ENCODE measurements around the gene NCKAP5.

NCKAP5 gene

DNA sequence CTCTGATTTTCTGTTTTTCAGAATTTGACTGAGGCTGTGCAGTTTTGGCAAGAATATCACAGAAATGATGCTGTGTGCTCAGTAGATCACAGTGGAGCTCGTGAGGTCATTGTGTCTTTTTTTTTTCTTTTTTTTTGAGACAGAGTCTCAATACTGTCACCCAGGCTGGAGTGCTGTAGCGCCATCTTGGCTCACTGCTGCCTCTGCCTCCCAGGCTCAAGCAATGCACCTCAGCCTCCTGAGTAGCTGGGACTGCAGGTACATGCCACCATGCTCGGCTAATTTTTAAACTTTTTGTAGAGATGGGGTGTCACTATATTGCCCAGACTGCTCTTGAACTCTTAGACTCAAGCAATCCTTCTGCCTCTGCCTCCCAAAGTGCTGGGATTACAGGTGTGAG, 203.6 kb downstream of the NCKAP5 start:
- H3K9ac ChIP-seq (ENCODE audit: low read length in 2 of 2) = no peak overlapping the region
- H3K27ac ChIP-seq (ENCODE audit: low read length) = no peak overlapping the region
- no peak overlapping the region for H3K4me3 ChIP-seq (ENCODE audit: low read length in 2 of 2)
- H3K27me3 ChIP-seq (ENCODE audit: control insufficient read depth in 1 of 2, insufficient read depth in 2 of 2, low read length in 2 of 2) = no peaks in the 10 kb centered on the region
- no peaks in the 10 kb centered on the region for H3K36me3 ChIP-seq (ENCODE audit: control insufficient read depth in 2 of 2, insufficient read depth in 2 of 2, low read length in 2 of 2)
- H3K4me1 ChIP-seq (ENCODE audit: control insufficient read depth, insufficient read depth, low read length) = no peaks in the 10 kb centered on the region
- H3K9me3 ChIP-seq (ENCODE audit: control insufficient read depth in 2 of 2, low read length in 2 of 2) = no peaks in the 10 kb centered on the region

DNA sequence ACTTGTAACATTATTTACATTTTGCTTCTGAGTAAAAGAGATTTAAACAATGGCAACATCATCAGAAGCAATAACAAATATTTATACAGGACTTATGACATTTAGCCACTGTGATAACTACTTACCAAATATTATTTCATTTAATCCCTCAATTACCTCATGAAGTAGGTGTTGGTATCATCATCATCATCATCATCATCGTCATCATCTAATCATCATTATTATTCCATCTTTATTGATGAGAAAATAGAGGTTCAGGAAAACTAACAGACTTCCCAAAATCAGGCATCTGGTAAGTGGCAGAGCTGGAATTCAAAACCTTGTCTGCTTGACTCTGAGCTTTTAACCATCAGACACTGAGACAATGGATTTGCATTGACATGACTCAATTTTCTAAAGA, 204.4 kb downstream of the NCKAP5 start:
- Histone ChIP-seq H3K4me3 (ENCODE audit: low read length in 2 of 2) (no peak overlapping the region), H3K9ac (ENCODE audit: low read length in 2 of 2) (no peak overlapping the region), H3K4me1 (ENCODE audit: control insufficient read depth, insufficient read depth, low read length) (no peaks in the 10 kb centered on the region), H3K27me3 (ENCODE audit: control insufficient read depth in 1 of 2, insufficient read depth in 2 of 2, low read length in 2 of 2) (no peaks in the 10 kb centered on the region), H3K36me3 (ENCODE audit: control insufficient read depth in 2 of 2, insufficient read depth in 2 of 2, low read length in 2 of 2) (no peaks in the 10 kb centered on the region), H3K9me3 (ENCODE audit: control insufficient read depth in 2 of 2, low read length in 2 of 2) (no peaks in the 10 kb centered on the region), H3K27ac (ENCODE audit: low read length) (no peak overlapping the region)

DNA sequence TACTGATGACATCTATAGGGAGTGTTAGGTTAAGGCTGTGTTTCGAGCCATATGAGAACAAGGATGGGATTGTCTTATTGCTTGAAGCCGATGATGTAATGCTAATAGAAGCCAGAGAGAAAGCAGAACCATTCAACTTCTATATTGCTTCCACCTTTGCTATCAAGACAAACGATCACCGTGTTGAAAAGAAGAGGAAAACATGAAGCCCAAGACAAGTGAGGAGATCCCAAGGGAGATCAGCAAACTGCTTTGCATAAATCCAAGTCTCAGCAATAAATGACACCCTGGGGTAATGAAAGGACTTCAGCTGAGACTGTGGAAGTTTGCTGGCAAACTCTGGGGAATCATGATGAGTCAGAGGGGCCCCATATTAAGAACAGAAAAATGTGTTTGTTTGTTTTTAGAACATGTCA, 206.2 kb downstream of the NCKAP5 start:
- Histone ChIP-seq H3K4me3 (ENCODE audit: low read length in 2 of 2) (no peak overlapping the region), H3K9me3 (ENCODE audit: control insufficient read depth in 2 of 2, low read length in 2 of 2) (no peaks in the 10 kb centered on the region), H3K27ac (ENCODE audit: low read length) (no peak overlapping the region), H3K4me1 (ENCODE audit: control insufficient read depth, insufficient read depth, low read length) (no peaks in the 10 kb centered on the region), H3K27me3 (ENCODE audit: control insufficient read depth in 1 of 2, insufficient read depth in 2 of 2, low read length in 2 of 2) (no peaks in the 10 kb centered on the region), H3K9ac (ENCODE audit: low read length in 2 of 2) (no peak overlapping the region), H3K36me3 (ENCODE audit: control insufficient read depth in 2 of 2, insufficient read depth in 2 of 2, low read length in 2 of 2) (no peaks in the 10 kb centered on the region)

DNA sequence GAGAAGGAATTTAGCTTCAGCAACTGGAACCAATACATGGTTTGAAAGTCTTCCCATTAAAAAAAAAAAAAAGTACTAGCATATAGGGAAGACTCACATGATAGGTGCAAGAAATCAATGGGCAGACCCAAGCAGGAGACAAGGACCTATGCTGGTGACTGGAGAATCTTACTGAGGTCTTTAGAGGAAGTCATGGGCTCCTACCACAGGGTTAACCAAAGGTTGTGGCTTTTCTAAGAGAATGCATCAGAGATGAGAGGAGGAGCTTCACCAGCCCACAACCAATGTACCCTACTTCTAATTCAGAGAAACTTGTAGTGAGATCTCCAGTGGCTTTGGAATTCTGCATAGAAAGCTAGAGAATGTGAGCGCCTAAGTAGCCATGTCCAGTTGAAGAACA, 207.4 kb downstream of the NCKAP5 start:
- Histone ChIP-seq H3K4me1 (ENCODE audit: control insufficient read depth, insufficient read depth, low read length) (no peaks in the 10 kb centered on the region), H3K27ac (ENCODE audit: low read length) (no peak overlapping the region), H3K9me3 (ENCODE audit: control insufficient read depth in 2 of 2, low read length in 2 of 2) (no peaks in the 10 kb centered on the region), H3K36me3 (ENCODE audit: control insufficient read depth in 2 of 2, insufficient read depth in 2 of 2, low read length in 2 of 2) (no peaks in the 10 kb centered on the region), H3K9ac (ENCODE audit: low read length in 2 of 2) (no peak overlapping the region), H3K4me3 (ENCODE audit: low read length in 2 of 2) (no peak overlapping the region), H3K27me3 (ENCODE audit: control insufficient read depth in 1 of 2, insufficient read depth in 2 of 2, low read length in 2 of 2) (no peaks in the 10 kb centered on the region)

DNA sequence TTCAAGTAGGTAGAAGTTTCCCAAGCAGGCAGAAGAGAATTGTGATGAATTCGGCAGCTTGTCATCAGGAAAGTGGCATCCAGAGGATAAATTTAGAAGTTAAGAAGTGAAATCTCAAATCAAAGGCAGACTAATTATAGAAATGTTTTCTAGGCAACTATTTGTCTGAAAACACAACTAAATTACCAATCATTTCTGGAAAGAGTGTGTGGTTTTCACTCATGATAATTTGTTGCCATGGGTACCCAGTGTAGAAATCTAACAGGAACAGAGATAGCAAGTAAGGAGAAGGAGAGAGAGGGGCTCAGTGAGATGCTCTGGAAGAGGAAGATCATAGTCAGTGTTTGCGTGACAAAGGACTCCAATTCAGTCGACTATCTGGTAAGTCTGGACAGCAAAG, 208.1 kb downstream of the NCKAP5 start:
- H3K9ac ChIP-seq (ENCODE audit: low read length in 2 of 2) = no peak overlapping the region
- no peaks in the 10 kb centered on the region for H3K27me3 ChIP-seq (ENCODE audit: control insufficient read depth in 1 of 2, insufficient read depth in 2 of 2, low read length in 2 of 2)
- no peak overlapping the region for H3K27ac ChIP-seq (ENCODE audit: low read length)
- H3K9me3 ChIP-seq (ENCODE audit: control insufficient read depth in 2 of 2, low read length in 2 of 2) = no peaks in the 10 kb centered on the region
- H3K4me1 ChIP-seq (ENCODE audit: control insufficient read depth, insufficient read depth, low read length) = no peaks in the 10 kb centered on the region
- no peak overlapping the region for H3K4me3 ChIP-seq (ENCODE audit: low read length in 2 of 2)
- no peaks in the 10 kb centered on the region for H3K36me3 ChIP-seq (ENCODE audit: control insufficient read depth in 2 of 2, insufficient read depth in 2 of 2, low read length in 2 of 2)

DNA sequence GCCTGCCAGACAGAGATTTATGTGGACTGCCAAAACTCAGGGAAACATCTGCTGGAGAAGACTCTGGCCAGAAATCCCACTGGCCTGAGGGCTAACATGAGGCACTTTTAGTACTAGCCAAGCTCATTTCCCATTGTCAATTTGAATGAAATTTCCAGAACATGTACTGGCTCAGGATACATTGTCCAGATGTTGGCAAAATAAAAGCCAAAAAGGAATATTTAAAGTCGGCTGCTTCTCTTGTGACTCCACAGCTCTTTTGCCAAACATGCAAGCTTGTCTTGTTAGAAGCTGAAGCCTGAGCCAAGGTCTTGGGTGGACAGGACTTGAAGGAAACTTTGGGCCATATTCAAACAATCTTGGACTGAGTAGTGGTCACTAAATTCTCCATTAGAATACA, 215.5 kb downstream of the NCKAP5 start:
- Histone ChIP-seq H3K4me3 (ENCODE audit: low read length in 2 of 2) (no peak overlapping the region), H3K36me3 (ENCODE audit: control insufficient read depth in 2 of 2, insufficient read depth in 2 of 2, low read length in 2 of 2) (no peaks in the 10 kb centered on the region), H3K9ac (ENCODE audit: low read length in 2 of 2) (no peak overlapping the region), H3K27ac (ENCODE audit: low read length) (no peak overlapping the region), H3K4me1 (ENCODE audit: control insufficient read depth, insufficient read depth, low read length) (no peaks in the 10 kb centered on the region), H3K9me3 (ENCODE audit: control insufficient read depth in 2 of 2, low read length in 2 of 2) (peaks cover 0 to 4% of the 10 kb centered on the region in 2 donors), H3K27me3 (ENCODE audit: control insufficient read depth in 1 of 2, insufficient read depth in 2 of 2, low read length in 2 of 2) (no peaks in the 10 kb centered on the region)

DNA sequence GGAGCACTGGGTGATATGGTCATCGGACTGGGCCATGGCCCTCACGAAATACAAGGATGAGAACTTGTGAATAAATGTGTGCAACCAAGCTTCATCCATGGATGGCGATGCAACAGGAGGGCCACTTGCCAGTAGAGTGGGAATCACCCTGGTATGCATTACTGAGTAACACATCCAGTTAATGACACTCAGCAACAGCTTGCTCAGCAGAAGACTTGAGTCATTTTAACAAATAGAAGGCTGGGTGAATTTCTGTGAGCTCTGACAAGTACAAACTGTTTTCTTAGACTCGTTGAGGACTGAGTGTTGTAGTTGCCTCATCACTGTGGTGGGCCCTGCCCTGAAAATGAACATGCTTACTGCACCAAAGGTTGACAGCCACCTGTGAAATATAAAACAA, 221.6 kb downstream of the NCKAP5 start:
- Histone ChIP-seq H3K27ac (ENCODE audit: low read length) (no peak overlapping the region), H3K36me3 (ENCODE audit: control insufficient read depth in 2 of 2, insufficient read depth in 2 of 2, low read length in 2 of 2) (no peaks in the 10 kb centered on the region), H3K4me1 (ENCODE audit: control insufficient read depth, insufficient read depth, low read length) (no peaks in the 10 kb centered on the region), H3K27me3 (ENCODE audit: control insufficient read depth in 1 of 2, insufficient read depth in 2 of 2, low read length in 2 of 2) (no peaks in the 10 kb centered on the region), H3K4me3 (ENCODE audit: low read length in 2 of 2) (no peak overlapping the region), H3K9me3 (ENCODE audit: control insufficient read depth in 2 of 2, low read length in 2 of 2) (no peaks in the 10 kb centered on the region), H3K9ac (ENCODE audit: low read length in 2 of 2) (no peak overlapping the region)

DNA sequence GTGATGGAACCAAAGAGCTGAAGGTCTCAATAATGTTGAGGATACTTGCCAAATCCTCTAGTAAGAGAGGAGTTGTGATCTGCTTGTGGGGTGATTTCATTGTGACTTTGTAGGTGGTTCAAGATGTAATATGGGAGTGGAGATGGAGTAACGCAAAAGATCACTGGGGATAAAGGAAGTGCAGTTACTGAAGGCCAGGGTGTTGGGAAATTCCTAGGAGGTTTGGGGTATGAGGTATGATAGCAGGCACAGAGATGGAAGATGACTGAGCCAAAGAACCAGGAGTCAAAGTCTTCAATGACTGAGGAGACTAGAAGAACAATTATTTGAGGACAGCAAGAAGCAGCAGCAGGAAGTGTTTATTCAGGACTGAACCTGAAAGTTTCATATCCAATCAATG, 222.6 kb downstream of the NCKAP5 start:
- Histone ChIP-seq H3K4me1 (ENCODE audit: control insufficient read depth, insufficient read depth, low read length) (no peaks in the 10 kb centered on the region), H3K27ac (ENCODE audit: low read length) (no peak overlapping the region), H3K27me3 (ENCODE audit: control insufficient read depth in 1 of 2, insufficient read depth in 2 of 2, low read length in 2 of 2) (no peaks in the 10 kb centered on the region), H3K36me3 (ENCODE audit: control insufficient read depth in 2 of 2, insufficient read depth in 2 of 2, low read length in 2 of 2) (no peaks in the 10 kb centered on the region), H3K9me3 (ENCODE audit: control insufficient read depth in 2 of 2, low read length in 2 of 2) (no peaks in the 10 kb centered on the region), H3K9ac (ENCODE audit: low read length in 2 of 2) (no peak overlapping the region), H3K4me3 (ENCODE audit: low read length in 2 of 2) (no peak overlapping the region)

DNA sequence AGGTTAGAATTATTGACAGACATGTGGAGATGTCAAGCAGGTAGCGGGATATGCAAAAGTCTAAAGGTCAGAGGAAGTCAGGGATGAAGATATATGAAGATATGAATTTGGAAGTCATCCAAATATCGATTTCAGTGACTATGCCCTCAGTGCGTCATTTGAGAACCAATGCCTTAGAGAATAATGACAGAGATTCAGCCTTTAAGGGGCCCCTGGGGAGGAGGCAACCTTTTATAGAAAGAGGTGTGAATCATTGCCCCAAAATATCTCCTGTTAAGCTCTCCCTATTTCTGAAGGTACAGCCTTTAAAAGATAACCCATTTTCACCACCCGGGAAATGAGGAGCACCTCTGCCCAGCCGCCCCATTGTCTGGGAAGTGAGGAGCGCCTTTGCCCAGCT, 223.4 kb downstream of the NCKAP5 start:
- Histone ChIP-seq H3K4me3 (ENCODE audit: low read length in 2 of 2) (no peak overlapping the region), H3K9me3 (ENCODE audit: control insufficient read depth in 2 of 2, low read length in 2 of 2) (no peaks in the 10 kb centered on the region), H3K9ac (ENCODE audit: low read length in 2 of 2) (no peak overlapping the region), H3K4me1 (ENCODE audit: control insufficient read depth, insufficient read depth, low read length) (no peaks in the 10 kb centered on the region), H3K27me3 (ENCODE audit: control insufficient read depth in 1 of 2, insufficient read depth in 2 of 2, low read length in 2 of 2) (no peaks in the 10 kb centered on the region), H3K36me3 (ENCODE audit: control insufficient read depth in 2 of 2, insufficient read depth in 2 of 2, low read length in 2 of 2) (no peaks in the 10 kb centered on the region), H3K27ac (ENCODE audit: low read length) (no peak overlapping the region)

DNA sequence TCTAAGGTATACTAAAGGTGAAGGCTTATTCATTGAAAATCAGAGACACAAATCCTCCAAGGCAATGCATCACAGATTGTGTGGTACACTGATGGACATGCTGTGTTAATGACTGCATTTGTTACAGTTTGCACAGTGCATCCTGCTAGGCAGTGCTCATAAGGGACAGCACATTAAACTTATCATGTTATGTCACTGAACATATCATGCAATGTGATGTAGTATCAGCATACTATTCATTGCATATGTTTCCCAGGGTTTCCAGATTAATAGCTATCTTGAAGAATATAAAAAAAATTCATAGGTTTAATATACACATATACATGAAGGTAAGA, 225.3 kb downstream of the NCKAP5 start:
- Histone ChIP-seq H3K9me3 (ENCODE audit: control insufficient read depth in 2 of 2, low read length in 2 of 2) (no peaks in the 10 kb centered on the region), H3K27ac (ENCODE audit: low read length) (no peak overlapping the region), H3K4me1 (ENCODE audit: control insufficient read depth, insufficient read depth, low read length) (no peaks in the 10 kb centered on the region), H3K27me3 (ENCODE audit: control insufficient read depth in 1 of 2, insufficient read depth in 2 of 2, low read length in 2 of 2) (no peaks in the 10 kb centered on the region), H3K36me3 (ENCODE audit: control insufficient read depth in 2 of 2, insufficient read depth in 2 of 2, low read length in 2 of 2) (no peaks in the 10 kb centered on the region), H3K9ac (ENCODE audit: low read length in 2 of 2) (no peak overlapping the region), H3K4me3 (ENCODE audit: low read length in 2 of 2) (no peak overlapping the region)

DNA sequence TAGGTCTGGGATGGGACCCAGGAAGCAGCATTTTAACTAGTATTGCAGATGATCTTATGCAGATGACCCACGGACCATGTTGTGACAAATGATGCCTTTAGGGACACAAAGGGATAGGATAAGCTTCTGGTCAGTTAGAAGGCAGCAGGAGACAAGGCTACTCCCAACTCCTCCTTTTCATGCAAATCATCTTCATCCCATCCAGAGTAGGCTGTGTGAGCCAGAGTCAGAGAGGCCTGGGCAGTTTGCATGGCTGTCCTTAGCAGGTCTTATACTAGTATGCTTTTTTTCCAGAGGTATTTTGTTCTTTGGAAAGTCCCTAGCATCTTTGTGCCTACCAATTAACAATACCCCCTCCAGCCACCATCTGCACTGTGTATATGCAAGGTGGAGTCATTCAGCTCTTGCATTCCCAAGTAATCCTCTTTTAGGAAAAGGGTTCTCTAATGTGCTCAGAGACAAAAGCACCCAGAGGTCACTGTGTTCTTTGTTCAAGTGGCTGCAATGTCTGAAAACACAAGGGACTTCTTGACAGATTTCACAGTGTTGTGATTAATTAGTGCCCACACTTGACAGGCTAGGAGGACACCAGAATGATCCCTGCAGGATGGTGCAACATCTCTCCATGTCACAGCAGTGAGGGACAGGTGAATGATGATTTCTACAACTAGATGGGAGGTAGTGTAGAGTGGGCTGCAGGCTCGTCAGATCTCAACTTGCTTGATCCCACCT, 225.8 kb downstream of the NCKAP5 start:
- no peaks in the 10 kb centered on the region for H3K4me1 ChIP-seq (ENCODE audit: control insufficient read depth, insufficient read depth, low read length)
- H3K4me3 ChIP-seq (ENCODE audit: low read length in 2 of 2) = no peak overlapping the region
- H3K27ac ChIP-seq (ENCODE audit: low read length) = no peak overlapping the region
- H3K9ac ChIP-seq (ENCODE audit: low read length in 2 of 2) = no peak overlapping the region
- H3K36me3 ChIP-seq (ENCODE audit: control insufficient read depth in 2 of 2, insufficient read depth in 2 of 2, low read length in 2 of 2) = no peaks in the 10 kb centered on the region
- no peaks in the 10 kb centered on the region for H3K9me3 ChIP-seq (ENCODE audit: control insufficient read depth in 2 of 2, low read length in 2 of 2)
- H3K27me3 ChIP-seq (ENCODE audit: control insufficient read depth in 1 of 2, insufficient read depth in 2 of 2, low read length in 2 of 2) = no peaks in the 10 kb centered on the region

Measured in stomach smooth muscle (tissue), 2 donors.